ENCODE results near the gene CBLB. TPM values are rescaled to one million over a fixed set of nuclear protein-coding genes. Genes with fewer than 3 reads are reported as not detected.

CBLB gene
- total and polyA plus RNA-seq, 9 of the 15 experiments (the other 6 are each of a cell fraction or from before 2014, with no cell fraction given): 1.8 to 8.1 (median 5.3) TPM

GRCh38 chr3:105807701-105808100 is 61.1 kb downstream of the CBLB start:
- no peaks in the 10 kb centered on the region for H3K36me3 ChIP-seq (ENCODE audit: control insufficient read depth, insufficient read depth, low read length)
- H3K9me1 ChIP-seq (ENCODE audit: control insufficient read depth, insufficient read depth, low read length): no peaks in the 10 kb centered on the region
- H3K9me3 ChIP-seq (replicated peaks; ENCODE audit: control insufficient read depth, insufficient read depth, low read depth, low read length): no peaks in the 10 kb centered on the region
- H3K27ac ChIP-seq (ENCODE audit: extremely low read depth, low read depth, low read length): no peak overlapping the region
- no peak overlapping the region for H3K9ac ChIP-seq (ENCODE audit: insufficient read depth in 1 of 2, low read depth in 2 of 2, low read length in 2 of 2)
- no peak overlapping the region for H3K4me2 ChIP-seq (ENCODE audit: insufficient read depth, low read length)
- no peaks in the 10 kb centered on the region for H3K79me2 ChIP-seq (ENCODE audit: control insufficient read depth, insufficient read depth, low read length)
- H4K20me1 ChIP-seq (replicated peaks; ENCODE audit: control insufficient read depth, insufficient read depth, low read length): no peaks in the 10 kb centered on the region
- CTCF ChIA-PET (ENCODE audit: low intra/inter-chr PET ratio): no interaction called here
- ATAC-seq: no peak
- in situ Hi-C loops (cut with MboI) (no loop called here), intact Hi-C loops (cut with micrococcal nuclease) (no loop called here)
- no peaks in the 10 kb centered on the region for H3K27me3 ChIP-seq (ENCODE audit: control insufficient read depth in 2 of 2, insufficient read depth in 2 of 2, low read length in 2 of 2)
- 80% methylated on average over 3 of the region's 3 CpGs for WGBS (ENCODE audit: insufficient coverage, low coverage, missing lambda C conversion rate)
- TF ChIP-seq RBFOX2 (IDR thresholded peaks at IDR 0.05; ENCODE audit: low read depth, low read length) (no peak), ZNF561 (CRISPR knock-in tag; conservative IDR thresholded peaks at IDR 0.05) (no peak), POLR3G (IDR thresholded peaks at IDR 0.05; ENCODE audit: extremely low read depth, insufficient read length, insufficient replicate concordance) (no peak), HSF4 (CRISPR knock-in tag; IDR thresholded peaks at IDR 0.05; ENCODE audit: borderline replicate concordance) (no peak), RBM14 (IDR thresholded peaks at IDR 0.05; ENCODE audit: borderline replicate concordance, insufficient read depth, low read depth, low read length) (no peak), ZFP36 (IDR thresholded peaks at IDR 0.05; ENCODE audit: low read depth, low read length, partially characterized antibody) (no peak), ZBTB12 (CRISPR knock-in tag; IDR thresholded peaks at IDR 0.05) (no peak), SETDB1 (IDR thresholded peaks at IDR 0.05; ENCODE audit: low read length) (no peak), BCOR (IDR thresholded peaks at IDR 0.05) (no peak), ZBTB2 (IDR thresholded peaks at IDR 0.05) (no peak), VEZF1 (CRISPR knock-in tag; IDR thresholded peaks at IDR 0.05) (no peak), BCL6 (CRISPR knock-in tag; IDR thresholded peaks at IDR 0.05) (no peak), RBM22 (IDR thresholded peaks at IDR 0.05; ENCODE audit: low read depth, low read length, poor library complexity, severe bottlenecking) (no peak), PTRF (tag; IDR thresholded peaks at IDR 0.05) (no peak), ELF4 (CRISPR knock-in tag; IDR thresholded peaks at IDR 0.05) (no peak), SMARCE1 (IDR thresholded peaks at IDR 0.05) (no peak)
- no peak overlapping the region for H3K4me3 ChIP-seq
- POLR2A ChIA-PET: no interaction called here
- DNase-seq (ENCODE audit: extremely low read depth in 1 of 4, low spot score in 3 of 4): no peak
- no peak for FAIRE-seq
- H2AFZ ChIP-seq (ENCODE audit: low read depth, low read length): no peak overlapping the region
- BruUV-seq (replicated peaks): no TSS peak
- H3K4me1 ChIP-seq (replicated peaks in 1 of 2; ENCODE audit: control insufficient read depth in 2 of 2, insufficient read depth in 2 of 2, low read length in 2 of 2): no peaks in the 10 kb centered on the region; a peak in 1 of 5 replicates

All from K562 (cell line).